Measurements from ENCODE around the gene COL5A1.

Gene COL5A1

DNA sequence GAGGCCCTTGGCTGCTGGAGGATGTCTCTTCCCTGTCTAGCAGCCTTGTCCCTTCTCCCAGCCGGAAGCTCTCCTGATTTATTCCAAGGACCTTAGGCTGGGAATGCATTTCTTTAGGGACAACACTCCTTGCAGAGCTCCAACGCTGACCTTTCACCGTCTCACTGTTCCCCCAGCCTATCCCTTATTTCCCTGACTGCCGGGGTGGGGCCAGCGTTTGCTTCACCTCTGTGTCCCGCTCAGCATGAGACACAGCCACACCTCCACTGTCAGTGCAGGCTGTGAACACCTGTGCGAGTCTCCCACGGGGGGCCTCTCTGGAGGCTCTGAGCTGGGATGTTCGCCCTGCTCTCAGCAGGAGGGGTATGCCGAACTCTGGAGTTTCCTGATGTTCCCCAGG is 132.8 kb downstream of the COL5A1 start:
- no peak for DNase-seq (ENCODE audit: low read depth)
- H3K4me3 ChIP-seq (ENCODE audit: low read depth, low read length), result no peak overlapping the region

DNA sequence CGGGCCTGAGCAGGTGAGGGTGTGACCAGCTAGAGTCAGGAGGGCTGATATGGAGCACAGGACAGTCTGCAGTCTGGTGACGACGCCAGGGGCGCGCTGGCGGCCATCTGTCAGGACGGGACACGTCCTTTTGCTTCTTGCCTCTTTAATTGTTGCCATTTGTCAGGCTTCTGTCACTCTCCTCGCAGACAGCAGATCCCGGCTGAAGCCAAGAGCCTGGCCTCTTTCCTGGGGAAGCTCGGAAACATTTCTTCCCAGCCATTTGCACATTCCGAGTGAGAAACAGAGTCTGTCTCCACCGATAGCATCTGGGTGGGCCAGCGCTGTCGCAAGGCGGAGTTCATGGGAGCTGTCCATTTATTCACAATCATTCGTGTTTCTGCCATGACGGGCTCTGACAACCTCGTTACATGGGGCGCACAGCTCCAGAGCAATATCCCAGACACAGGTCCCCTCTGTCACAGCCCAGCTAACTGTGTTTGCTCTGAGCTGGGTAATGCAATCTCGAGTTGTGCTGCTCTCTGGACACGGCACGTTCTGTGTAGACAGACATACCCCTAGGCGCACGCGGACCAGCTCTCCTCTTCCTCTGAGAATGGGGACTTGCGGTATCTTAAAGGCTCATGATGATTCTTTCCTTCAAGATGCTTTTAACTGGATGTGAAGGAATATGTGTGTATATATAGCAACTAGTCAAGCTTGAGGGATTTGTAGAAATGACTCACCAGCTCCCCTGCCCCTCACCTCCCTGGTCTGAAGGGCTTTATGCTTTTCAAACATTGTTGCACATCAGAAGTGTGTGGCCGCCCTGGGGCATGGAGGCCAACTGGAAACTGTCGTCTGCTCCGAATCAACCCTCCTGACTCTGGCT is 133.7 kb downstream of the COL5A1 start:
- TF ChIP-seq, protein P1, sequence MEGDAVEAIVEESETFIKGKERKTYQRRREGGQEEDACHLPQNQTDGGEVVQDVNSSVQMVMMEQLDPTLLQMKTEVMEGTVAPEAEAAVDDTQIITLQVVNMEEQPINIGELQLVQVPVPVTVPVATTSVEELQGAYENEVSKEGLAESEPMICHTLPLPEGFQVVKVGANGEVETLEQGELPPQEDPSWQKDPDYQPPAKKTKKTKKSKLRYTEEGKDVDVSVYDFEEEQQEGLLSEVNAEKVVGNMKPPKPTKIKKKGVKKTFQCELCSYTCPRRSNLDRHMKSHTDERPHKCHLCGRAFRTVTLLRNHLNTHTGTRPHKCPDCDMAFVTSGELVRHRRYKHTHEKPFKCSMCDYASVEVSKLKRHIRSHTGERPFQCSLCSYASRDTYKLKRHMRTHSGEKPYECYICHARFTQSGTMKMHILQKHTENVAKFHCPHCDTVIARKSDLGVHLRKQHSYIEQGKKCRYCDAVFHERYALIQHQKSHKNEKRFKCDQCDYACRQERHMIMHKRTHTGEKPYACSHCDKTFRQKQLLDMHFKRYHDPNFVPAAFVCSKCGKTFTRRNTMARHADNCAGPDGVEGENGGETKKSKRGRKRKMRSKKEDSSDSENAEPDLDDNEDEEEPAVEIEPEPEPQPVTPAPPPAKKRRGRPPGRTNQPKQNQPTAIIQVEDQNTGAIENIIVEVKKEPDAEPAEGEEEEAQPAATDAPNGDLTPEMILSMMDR (IDR thresholded peaks at IDR 0.05; ENCODE audit: insufficient read depth, low read depth, low read length, missing control alignments), result no peak
- no peak for DNase-seq (ENCODE audit: low read depth)
- H3K4me3 ChIP-seq (ENCODE audit: low read depth, low read length), result no peak overlapping the region

More for the DNA sequence above, 132.8 kb downstream of the COL5A1 start:
- TF ChIP-seq, protein P1 (IDR thresholded peaks at IDR 0.05; ENCODE audit: insufficient read depth, low read depth, low read length, missing control alignments), result no peak

DNA sequence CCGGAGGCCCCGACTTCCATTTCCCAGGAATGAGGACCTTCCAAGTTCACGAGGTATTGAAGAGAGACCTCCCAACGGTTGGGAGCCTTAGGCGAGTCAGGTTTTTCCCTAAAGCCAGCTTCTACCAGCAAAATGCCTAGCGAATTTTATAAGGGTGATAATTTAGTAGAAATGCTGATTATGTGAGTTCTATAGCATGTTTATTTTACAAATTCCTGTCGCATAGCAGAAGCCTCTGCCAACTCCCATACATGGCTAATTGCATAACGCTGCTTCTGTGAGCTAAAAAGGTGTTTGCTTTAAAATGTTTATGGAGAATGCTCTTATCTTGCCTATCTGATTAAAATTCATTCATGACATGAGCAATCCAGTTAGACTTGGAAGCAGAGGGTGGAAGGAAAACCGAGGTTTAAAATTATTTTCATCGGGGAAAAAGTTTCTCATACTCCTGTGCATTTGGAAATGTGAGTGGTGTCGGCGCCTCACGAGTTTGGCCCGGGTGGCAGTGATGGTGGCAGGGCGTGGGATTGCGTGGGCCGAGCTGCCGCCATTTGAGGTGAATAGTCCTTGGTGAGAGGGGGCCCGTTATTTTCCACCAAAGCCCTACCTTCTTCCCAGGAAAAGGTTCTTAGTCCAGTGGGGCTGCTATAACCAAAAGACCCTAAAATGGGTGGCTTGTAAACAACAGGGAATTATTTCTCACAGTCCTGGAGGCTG is 134.6 kb downstream of the COL5A1 start:
- TF ChIP-seq, protein P1 (IDR thresholded peaks at IDR 0.05; ENCODE audit: insufficient read depth, low read depth, low read length, missing control alignments), result no peak
- DNase-seq (ENCODE audit: low read depth), result no peak
- H3K4me3 ChIP-seq (ENCODE audit: low read depth, low read length), result no peak overlapping the region

DNA sequence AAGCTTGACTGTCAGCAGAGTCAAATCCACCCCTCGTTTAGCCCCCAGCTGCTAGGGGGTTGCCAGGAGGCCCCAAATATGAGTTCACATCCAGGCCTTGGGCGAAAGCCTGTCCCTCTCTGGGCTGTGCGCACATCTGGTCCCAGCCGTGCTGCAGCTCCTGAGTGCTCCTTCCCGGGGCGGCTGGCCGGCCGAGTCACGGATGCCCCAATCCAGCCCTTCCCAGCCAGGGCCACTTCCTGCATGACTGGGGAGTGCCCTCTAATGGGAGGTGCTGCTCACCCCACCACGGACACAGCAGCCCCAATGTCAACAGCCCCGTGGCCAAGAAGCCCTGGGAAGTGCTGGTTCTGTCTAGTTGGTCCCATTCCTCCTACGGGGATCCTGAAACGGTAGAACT is 135.6 kb downstream of the COL5A1 start:
- no peak for DNase-seq (ENCODE audit: low read depth)
- TF ChIP-seq, protein P1 (IDR thresholded peaks at IDR 0.05; ENCODE audit: insufficient read depth, low read depth, low read length, missing control alignments), result no peak
- no peak overlapping the region for H3K4me3 ChIP-seq (ENCODE audit: low read depth, low read length)

- DNase-seq (ENCODE audit: low read depth), result peak; percentile 22
- TF ChIP-seq, protein P1 (IDR thresholded peaks at IDR 0.05; ENCODE audit: insufficient read depth, low read depth, low read length, missing control alignments), result no peak
- H3K4me3 ChIP-seq (ENCODE audit: low read depth, low read length), result no peak overlapping the region
These were observed 136.6 kb downstream of the COL5A1 start for GRCh38 chr9:134778156-134778555.

DNA sequence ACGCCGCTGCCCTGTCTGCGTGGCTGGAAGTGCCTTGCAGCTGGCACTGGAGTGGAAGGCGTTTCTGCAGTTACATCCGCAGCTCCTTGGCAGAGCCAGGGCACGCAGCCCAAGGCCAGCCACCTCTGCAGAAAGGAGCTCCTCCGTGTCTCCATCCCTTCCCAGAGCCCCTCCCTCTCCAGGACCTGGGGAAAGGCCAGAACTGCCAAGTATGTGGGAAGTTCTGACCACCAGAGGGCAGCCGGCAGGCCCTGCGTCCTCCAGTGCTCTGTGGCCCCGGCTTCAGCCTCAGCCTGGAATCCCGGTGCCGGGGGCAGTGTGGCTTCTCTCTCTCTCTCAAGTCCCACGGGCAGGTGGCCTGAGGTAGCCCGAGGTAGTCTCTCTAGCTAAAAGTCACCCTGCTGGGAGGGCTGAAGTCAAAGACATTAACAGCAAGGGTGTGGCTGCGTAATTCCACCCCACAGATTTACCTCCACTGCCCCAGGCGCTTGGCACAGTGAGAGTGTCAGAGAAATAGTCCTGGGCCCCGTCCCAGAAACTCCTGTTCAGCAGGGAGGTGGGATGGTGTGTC is 137.3 kb downstream of the COL5A1 start:
- TF ChIP-seq, protein P1 (IDR thresholded peaks at IDR 0.05; ENCODE audit: insufficient read depth, low read depth, low read length, missing control alignments), result peak; percentile 49
- no peak overlapping the region for H3K4me3 ChIP-seq (ENCODE audit: low read depth, low read length)
- peak; percentile 46 for DNase-seq (ENCODE audit: low read depth)

Data from GM12865 (cell line).